ENCODE data around the gene RAD51B. TPM values are rescaled to one million over a fixed set of nuclear protein-coding genes. Genes with fewer than 3 reads are reported as not detected.
A peak's percentile ranks its signal among the peaks of the same experiment; 100 is the strongest.

The RAD51B gene
- total and polyA plus RNA-seq, 9 of the 15 experiments (the other 6 are each of a cell fraction or from before 2014, with no cell fraction given): 8.5 to 17.3 (median 11.3) TPM

- Histone ChIP-seq H3K36me3 (ENCODE audit: control insufficient read depth, insufficient read depth, low read length) (no peaks in the 10 kb centered on the region), H3K27ac (ENCODE audit: extremely low read depth, low read depth, low read length) (no peak overlapping the region), H3K4me2 (ENCODE audit: insufficient read depth, low read length) (no peak overlapping the region), H3K9me1 (ENCODE audit: control insufficient read depth, insufficient read depth, low read length) (no peaks in the 10 kb centered on the region), H3K4me1 (replicated peaks in 1 of 2; ENCODE audit: control insufficient read depth in 2 of 2, insufficient read depth in 2 of 2, low read length in 2 of 2) (peaks cover 0 to 2% of the 10 kb centered on the region in 2 experiments; a peak in 3 of 5 replicates), H2AFZ (ENCODE audit: low read depth, low read length) (no peak overlapping the region), H3K4me3 (no peak overlapping the region), H3K9ac (ENCODE audit: insufficient read depth in 1 of 2, low read depth in 2 of 2, low read length in 2 of 2) (no peak overlapping the region), H3K27me3 (ENCODE audit: control insufficient read depth in 2 of 2, insufficient read depth in 2 of 2, low read length in 2 of 2) (no peaks in the 10 kb centered on the region), H3K9me3 (replicated peaks; ENCODE audit: control insufficient read depth, insufficient read depth, low read depth, low read length) (no peaks in the 10 kb centered on the region), H4K20me1 (replicated peaks; ENCODE audit: control insufficient read depth, insufficient read depth, low read length) (no peaks in the 10 kb centered on the region), H3K79me2 (ENCODE audit: control insufficient read depth, insufficient read depth, low read length) (no peaks in the 10 kb centered on the region)
- DNase-seq (ENCODE audit: extremely low read depth in 1 of 4, low spot score in 3 of 4) (peak in 2 of 4 experiments; percentile 8 to 30), ATAC-seq (no peak), FAIRE-seq (no peak)
- 41% methylated on average over 5 of the region's 5 CpGs for WGBS (ENCODE audit: insufficient coverage, low coverage, missing lambda C conversion rate)
- peak; percentile 52; the same call in 1 of the 2 replicates for TF ChIP-seq EGR1 (conservative IDR thresholded peaks at IDR 0.05)
- TF ChIP-seq TAL1 (IDR thresholded peaks at IDR 0.05): no peak
- BruUV-seq (replicated peaks): no TSS peak
- ChIA-PET POLR2A (no interaction called here), CTCF (ENCODE audit: low intra/inter-chr PET ratio) (interaction anchor here (0.7 kb wide), 1 partner anchor 249 kb away, joined by 4 read pairs; the partner anchor contains the start of gene ZFP36L1)
- in situ Hi-C loops (cut with MboI) (no loop called here), intact Hi-C loops (cut with micrococcal nuclease) (no loop called here)
Measured at GRCh38 chr14:68544081-68544892, 724.7 kb downstream of the RAD51B start.

GRCh38 chr14:68546839-68547238, 727.3 kb downstream of the RAD51B start:
- ChIA-PET CTCF (ENCODE audit: low intra/inter-chr PET ratio) (no interaction called here), POLR2A (no interaction called here)
- H3K4me3 ChIP-seq: no peak overlapping the region
- intact Hi-C loops (cut with micrococcal nuclease): no loop called here
- no peak overlapping the region for H2AFZ ChIP-seq (ENCODE audit: low read depth, low read length)
- TF ChIP-seq ARID4B (CRISPR knock-in tag; IDR thresholded peaks at IDR 0.05): no peak
- TF ChIP-seq ZNF280A (IDR thresholded peaks at IDR 0.05; ENCODE audit: low read depth, partially characterized antibody): no peak
- TF ChIP-seq MTA2 (IDR thresholded peaks at IDR 0.05; ENCODE audit: low read depth): no peak
- no peak for TF ChIP-seq ZNF24 (IDR thresholded peaks at IDR 0.05)
- no peak for TF ChIP-seq NCOA1 (IDR thresholded peaks at IDR 0.05; ENCODE audit: low read depth)
- no peak for TF ChIP-seq ZC3H11A (IDR thresholded peaks at IDR 0.05; ENCODE audit: low read depth, low read length)
- FAIRE-seq (no peak), DNase-seq (ENCODE audit: extremely low read depth in 1 of 4, low spot score in 3 of 4) (no peak), ATAC-seq (no peak)
- H3K27me3 ChIP-seq (ENCODE audit: control insufficient read depth in 2 of 2, insufficient read depth in 2 of 2, low read length in 2 of 2): peaks cover 0 to under 1% of the 10 kb centered on the region in 2 experiments; a peak in 2 of 5 replicates
- no peak overlapping the region for H3K27ac ChIP-seq (ENCODE audit: extremely low read depth, low read depth, low read length)
- H4K20me1 ChIP-seq (replicated peaks; ENCODE audit: control insufficient read depth, insufficient read depth, low read length): no peaks in the 10 kb centered on the region
- H3K9me1 ChIP-seq (ENCODE audit: control insufficient read depth, insufficient read depth, low read length): no peaks in the 10 kb centered on the region
- H3K4me1 ChIP-seq (replicated peaks in 1 of 2; ENCODE audit: control insufficient read depth in 2 of 2, insufficient read depth in 2 of 2, low read length in 2 of 2): peaks cover 0 to 2% of the 10 kb centered on the region in 2 experiments; a peak in 3 of 5 replicates
- in situ Hi-C loops (cut with MboI): no loop called here
- H3K9me3 ChIP-seq (replicated peaks; ENCODE audit: control insufficient read depth, insufficient read depth, low read depth, low read length): 0 out of 2 replicates have a peak, but pooled peaks cover 2% of the 10 kb centered on the region
- H3K4me2 ChIP-seq (ENCODE audit: insufficient read depth, low read length): no peak overlapping the region
- WGBS (ENCODE audit: insufficient coverage, low coverage, missing lambda C conversion rate): 27% methylated on average over 5 of the region's 5 CpGs
- H3K9ac ChIP-seq (ENCODE audit: insufficient read depth in 1 of 2, low read depth in 2 of 2, low read length in 2 of 2): no peak overlapping the region
- no peaks in the 10 kb centered on the region for H3K36me3 ChIP-seq (ENCODE audit: control insufficient read depth, insufficient read depth, low read length)
- no peaks in the 10 kb centered on the region for H3K79me2 ChIP-seq (ENCODE audit: control insufficient read depth, insufficient read depth, low read length)
- BruUV-seq (replicated peaks): no TSS peak

All from K562 (cell line).